ENCODE measurements around the gene NME3. TPM values are rescaled to one million over a fixed set of nuclear protein-coding genes. Genes with fewer than 3 reads are reported as not detected.

Gene NME3
- total and polyA plus RNA-seq, 8 donors, result 19.9 to 62.9 (median 35.9) TPM

DNA sequence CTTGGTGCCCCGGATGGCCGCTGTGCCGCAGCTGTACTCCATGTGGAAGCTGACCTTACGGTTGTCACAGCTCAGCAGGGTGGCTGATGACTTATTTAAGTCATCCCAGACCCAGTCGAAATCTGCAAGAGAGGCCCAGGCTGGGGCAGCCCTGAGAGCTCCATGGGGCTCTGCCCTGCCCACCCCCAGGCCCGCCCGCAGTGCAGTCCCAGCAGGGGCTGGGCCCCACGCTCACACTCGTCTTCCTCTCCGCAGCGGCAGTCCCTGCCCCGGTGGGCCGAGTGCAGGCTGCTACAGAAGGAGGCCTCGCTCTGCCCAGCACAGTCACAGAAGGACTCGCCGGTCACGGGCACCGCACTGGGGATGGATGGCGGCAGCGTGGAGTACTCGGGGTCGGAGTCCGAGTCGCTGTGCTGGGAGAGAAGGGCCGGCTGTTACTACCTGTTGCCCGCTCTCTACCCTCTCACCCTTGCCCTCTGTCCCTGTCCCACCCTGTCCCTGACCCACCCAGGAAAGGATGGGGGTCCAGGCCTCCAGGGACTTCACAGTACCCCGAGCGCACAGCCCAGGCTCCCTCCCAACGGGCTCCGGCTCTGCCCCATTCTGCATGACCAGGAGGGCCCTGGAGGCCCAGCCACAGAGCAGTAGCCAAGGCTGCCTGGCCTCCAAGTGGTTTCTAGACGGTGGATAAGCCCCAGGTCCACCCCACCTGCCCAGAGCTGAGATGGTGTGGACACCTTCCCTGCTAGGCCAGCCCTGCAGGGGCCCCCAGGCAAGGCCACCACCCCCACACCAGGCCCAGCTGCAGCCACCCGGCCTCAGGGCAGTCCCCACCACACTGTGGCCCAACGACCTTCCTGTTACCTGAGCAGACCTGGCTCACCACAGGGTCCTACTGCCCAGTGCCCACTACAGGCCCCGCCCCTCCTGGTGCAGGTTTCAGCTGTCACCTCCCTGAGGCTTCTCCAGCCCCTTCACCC is 7.1 kb upstream of the NME3 start:
- ATAC-seq (no peak), DNase-seq (no peak)
- Histone ChIP-seq H3K27me3 (no peaks in the 10 kb centered on the region), H3K9me3 (no peaks in the 10 kb centered on the region), H3K4me3 (no peak overlapping the region), H3K36me3 (peaks cover 0 to 50% of the 10 kb centered on the region in 2 donors), H3K27ac (no peak overlapping the region), H3K4me1 (peaks cover 18 to 35% of the 10 kb centered on the region in 2 donors)
- TF ChIP-seq, protein P1, sequence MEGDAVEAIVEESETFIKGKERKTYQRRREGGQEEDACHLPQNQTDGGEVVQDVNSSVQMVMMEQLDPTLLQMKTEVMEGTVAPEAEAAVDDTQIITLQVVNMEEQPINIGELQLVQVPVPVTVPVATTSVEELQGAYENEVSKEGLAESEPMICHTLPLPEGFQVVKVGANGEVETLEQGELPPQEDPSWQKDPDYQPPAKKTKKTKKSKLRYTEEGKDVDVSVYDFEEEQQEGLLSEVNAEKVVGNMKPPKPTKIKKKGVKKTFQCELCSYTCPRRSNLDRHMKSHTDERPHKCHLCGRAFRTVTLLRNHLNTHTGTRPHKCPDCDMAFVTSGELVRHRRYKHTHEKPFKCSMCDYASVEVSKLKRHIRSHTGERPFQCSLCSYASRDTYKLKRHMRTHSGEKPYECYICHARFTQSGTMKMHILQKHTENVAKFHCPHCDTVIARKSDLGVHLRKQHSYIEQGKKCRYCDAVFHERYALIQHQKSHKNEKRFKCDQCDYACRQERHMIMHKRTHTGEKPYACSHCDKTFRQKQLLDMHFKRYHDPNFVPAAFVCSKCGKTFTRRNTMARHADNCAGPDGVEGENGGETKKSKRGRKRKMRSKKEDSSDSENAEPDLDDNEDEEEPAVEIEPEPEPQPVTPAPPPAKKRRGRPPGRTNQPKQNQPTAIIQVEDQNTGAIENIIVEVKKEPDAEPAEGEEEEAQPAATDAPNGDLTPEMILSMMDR (IDR thresholded peaks at IDR 0.05), result no peak
- intact Hi-C loops (cut with DNase I), result no loop called here

DNA sequence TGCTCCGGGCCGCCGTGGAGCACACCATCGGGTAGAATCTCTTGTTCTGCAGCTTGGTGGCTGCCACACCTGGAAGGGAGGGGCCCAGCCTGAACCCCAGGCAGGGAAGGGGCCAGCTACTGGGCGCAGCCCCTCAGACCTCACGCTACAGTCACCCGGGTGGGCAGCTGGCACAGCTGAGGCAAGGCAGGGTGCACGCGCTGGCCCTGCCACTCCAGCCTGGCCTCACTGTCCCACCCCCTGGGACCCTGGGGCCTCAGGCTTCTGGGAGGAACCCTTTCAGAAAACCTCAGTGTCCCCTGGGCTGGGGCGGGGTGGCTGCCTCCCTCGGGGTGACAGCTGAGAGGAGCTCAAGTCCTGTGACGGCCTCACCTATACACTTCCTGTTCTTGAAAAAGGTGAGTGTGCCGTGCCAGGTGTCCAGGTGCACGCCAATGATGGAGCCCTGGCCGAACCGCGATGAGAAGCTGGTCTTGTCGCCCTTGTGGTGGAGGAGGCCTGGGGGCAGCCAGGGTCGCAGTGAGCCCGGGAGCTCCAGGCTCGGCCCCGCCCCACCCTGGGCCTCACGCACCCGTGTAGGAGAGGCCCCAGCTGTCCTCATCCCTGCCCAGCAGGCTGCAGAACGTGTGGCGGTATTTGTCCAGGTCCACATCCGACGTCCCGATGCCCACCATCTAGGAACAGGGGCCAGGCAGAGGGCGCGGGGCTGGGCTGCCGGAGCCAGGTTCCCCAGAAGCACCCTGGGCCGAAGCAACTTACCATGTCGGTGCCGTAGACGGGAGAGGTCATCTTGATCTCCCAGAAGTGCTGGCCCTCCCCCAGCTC is 6.2 kb upstream of the NME3 start:
- no peaks in the 10 kb centered on the region for H3K9me3 ChIP-seq
- no peak overlapping the region for H3K27ac ChIP-seq
- ATAC-seq (no peak), DNase-seq (no peak)
- H3K36me3 ChIP-seq, result peaks cover 0 to 50% of the 10 kb centered on the region in 2 donors
- peaks cover 18 to 32% of the 10 kb centered on the region in 2 donors for H3K4me1 ChIP-seq
- no peaks in the 10 kb centered on the region for H3K27me3 ChIP-seq
- TF ChIP-seq, protein P1 (IDR thresholded peaks at IDR 0.05), result no peak
- intact Hi-C loops (cut with DNase I), result no loop called here
- H3K4me3 ChIP-seq, result no peak overlapping the region

DNA sequence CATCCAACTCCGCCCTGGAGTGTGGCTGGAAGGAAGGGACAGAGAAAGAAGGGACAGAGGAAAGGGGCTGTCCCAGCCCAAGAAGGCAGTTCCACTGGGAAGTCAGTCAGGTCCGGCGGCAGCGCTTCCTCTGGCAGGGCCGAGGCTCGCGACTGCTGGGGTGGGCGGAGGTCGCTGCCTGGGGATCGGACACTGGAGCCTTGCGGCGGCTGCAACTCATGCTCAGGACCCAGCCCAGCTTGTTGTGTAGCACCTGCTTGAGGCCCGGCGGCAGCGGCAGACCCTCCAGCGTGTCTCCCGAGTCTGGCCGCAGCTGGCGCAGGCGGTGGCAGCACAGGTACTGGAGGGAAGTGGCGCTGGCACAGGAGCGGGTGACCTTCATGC is 5.6 kb upstream of the NME3 start:
- intact Hi-C loops (cut with DNase I), result no loop called here
- Histone ChIP-seq H3K4me1 (peaks cover 20 to 38% of the 10 kb centered on the region in 2 donors), H3K27ac (no peak overlapping the region), H3K9me3 (no peaks in the 10 kb centered on the region), H3K36me3 (peaks cover 0 to 50% of the 10 kb centered on the region in 2 donors), H3K27me3 (no peaks in the 10 kb centered on the region), H3K4me3 (no peak overlapping the region)
- DNase-seq, result no peak
- TF ChIP-seq, protein P1 (IDR thresholded peaks at IDR 0.05), result no peak
- no peak for ATAC-seq

DNA sequence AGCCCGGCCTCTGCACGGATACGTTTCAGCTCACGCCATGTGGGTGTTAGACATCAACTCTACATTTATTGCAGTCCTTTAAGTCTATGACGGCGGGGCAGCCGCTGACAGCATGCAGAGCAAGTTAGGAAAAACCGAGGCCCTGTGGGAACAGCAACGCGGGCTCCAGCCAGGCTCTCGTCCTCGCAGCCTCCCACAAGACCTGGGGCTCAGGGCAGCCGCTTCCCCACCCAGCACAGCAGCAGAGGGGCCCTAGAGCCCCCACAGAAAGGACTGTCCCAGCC is 5.3 kb upstream of the NME3 start:
- DNase-seq, result no peak
- Histone ChIP-seq H3K9me3 (no peaks in the 10 kb centered on the region), H3K36me3 (peaks cover 0 to 50% of the 10 kb centered on the region in 2 donors), H3K4me3 (no peak overlapping the region), H3K27ac (no peak overlapping the region), H3K27me3 (no peaks in the 10 kb centered on the region), H3K4me1 (peaks cover 22 to 38% of the 10 kb centered on the region in 2 donors)
- TF ChIP-seq, protein P1 (IDR thresholded peaks at IDR 0.05), result no peak
- no peak for ATAC-seq
- intact Hi-C loops (cut with DNase I), result no loop called here

All from left lung (tissue), 10 donors.